T-helper 17 cell (primary cell): Measurements from ENCODE around the gene PYM1. TPM values are rescaled to one million over a fixed set of nuclear protein-coding genes. Genes with fewer than 3 reads are reported as not detected.

Experiments used
- ATAC-seq: fragments of 150-1000 bp; cut with Tn5 transposase; 2 replicates; pipeline ENCODE4 v1.10.0; 2021; ENCODE audit warnings: mild to moderate bottlenecking, moderate library complexity
- DNase-seq, 3 donors: peaks; one replicate each; pipeline versions ENCODE4 v3.0.0 to v3.0.0-alpha.2; 2020 to 2021
- H3K9me3 ChIP-seq: one replicate; pipeline ENCODE4 v1.7.0; 2013; ENCODE audit warnings: low read length, mild to moderate bottlenecking; ENCODE audit not compliant: control insufficient read depth, poor library complexity, severe bottlenecking
- H3K27ac Mint-ChIP-seq: one replicate; pipeline ENCODE4 v1.8.0; 2022; ENCODE audit warnings: mild to moderate bottlenecking, moderate library complexity, mixed read lengths
- H3K27me3 Mint-ChIP-seq: one replicate; pipeline ENCODE4 v1.8.0; 2022; ENCODE audit warnings: mixed read lengths
- H3K36me3 Mint-ChIP-seq: one replicate; pipeline ENCODE4 v1.8.0; 2022; ENCODE audit warnings: low read depth, mixed read lengths
- H3K4me1 Mint-ChIP-seq: one replicate; pipeline ENCODE4 v1.8.0; 2022; ENCODE audit warnings: mild to moderate bottlenecking, mixed read lengths
- H3K4me3 Mint-ChIP-seq: one replicate; pipeline ENCODE4 v1.8.0; 2022; ENCODE audit warnings: mild to moderate bottlenecking, moderate library complexity, mixed read lengths
- total RNA-seq, 4 donors: library from RNA in 2 of 4; stranded (reverse) in 2 of 4; gene quantifications; one replicate each; pipeline ENCODE4 v1.2.3 and lab custom pipeline; 2022 to 2026

PYM1 gene
- 10 to 100 TPM; 21.9 to 23.3 TPM for total RNA-seq
- total RNA-seq (lab: John Stamatoyannopoulos, UW) = 24.1 to 34.8 reads per million in 2 donors

DNA sequence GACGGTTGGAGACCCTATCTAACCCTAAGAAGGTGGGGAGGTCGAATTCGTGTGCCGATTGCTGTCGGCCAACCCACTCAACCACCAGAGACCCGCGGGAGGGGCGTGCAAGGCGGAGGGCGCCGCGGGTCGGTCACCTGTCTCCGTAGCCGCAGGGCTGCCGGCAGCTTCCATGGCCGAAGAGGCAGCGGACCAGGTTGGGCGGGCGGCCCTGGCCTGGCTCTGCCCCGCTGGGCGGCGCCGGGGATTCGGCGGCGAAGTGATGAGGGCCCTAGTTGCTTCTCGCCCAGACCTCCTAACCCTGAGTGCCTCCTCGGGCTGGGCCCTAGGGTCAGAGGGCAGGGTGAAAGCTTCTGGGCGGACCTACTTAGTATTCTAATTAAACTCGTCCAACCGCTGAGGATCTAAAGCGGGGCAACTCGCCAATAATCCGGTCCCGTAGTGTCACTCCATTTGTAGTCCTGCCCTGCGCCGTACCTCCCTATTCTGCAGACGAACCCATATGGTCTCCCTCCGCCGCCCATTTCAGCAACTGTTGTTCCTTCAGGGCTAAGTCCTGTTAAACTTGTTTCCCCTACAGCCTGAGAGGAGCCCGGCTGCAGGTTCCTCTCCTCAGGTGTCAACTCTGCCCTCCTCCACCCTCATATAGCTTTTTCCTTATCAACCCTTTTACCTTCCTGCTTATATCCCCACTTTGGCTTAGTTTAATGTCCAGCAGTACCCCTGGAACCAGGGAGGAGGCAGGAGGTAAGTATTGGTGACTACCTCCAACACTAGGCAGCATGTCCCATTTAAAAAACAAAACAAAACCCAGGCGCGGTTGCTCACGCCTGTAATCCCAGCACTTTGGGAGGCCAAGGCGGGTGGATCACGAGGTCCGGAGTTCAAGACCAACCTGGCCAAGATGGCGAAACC, at the start of gene PYM1:
TSS of gene PYM1 (minus strand) at position 307 of the 915 bp plus-strand sequence. CDS start at position 174, 133 bp downstream.
- DNase-seq (peak; percentile 22 to 47 (median 27)), ATAC-seq (peak; percentile 9)
- H3K4me3 Mint-ChIP-seq = peak within 1 kb of the TSS; percentile 100
- H3K36me3 Mint-ChIP-seq = peaks cover 20% of the 10 kb centered on the region
- H3K27ac Mint-ChIP-seq = peak within 1 kb of the TSS; percentile 100
- no peaks in the 10 kb centered on the region for H3K9me3 ChIP-seq
- H3K4me1 Mint-ChIP-seq = peaks cover 60% of the 10 kb centered on the region
- H3K27me3 Mint-ChIP-seq = no peaks in the 10 kb centered on the region

GRCh38 chr12:55974308-55974730, 46.6 kb upstream of the PYM1 start:
- ATAC-seq (no peak), DNase-seq (no peak)
- H3K27me3 Mint-ChIP-seq = no peaks in the 10 kb centered on the region
- no peak overlapping the region for H3K4me3 Mint-ChIP-seq
- peaks cover 19% of the 10 kb centered on the region for H3K4me1 Mint-ChIP-seq
- no peaks in the 10 kb centered on the region for H3K36me3 Mint-ChIP-seq
- H3K27ac Mint-ChIP-seq = no peak overlapping the region
- H3K9me3 ChIP-seq = no peaks in the 10 kb centered on the region

DNA sequence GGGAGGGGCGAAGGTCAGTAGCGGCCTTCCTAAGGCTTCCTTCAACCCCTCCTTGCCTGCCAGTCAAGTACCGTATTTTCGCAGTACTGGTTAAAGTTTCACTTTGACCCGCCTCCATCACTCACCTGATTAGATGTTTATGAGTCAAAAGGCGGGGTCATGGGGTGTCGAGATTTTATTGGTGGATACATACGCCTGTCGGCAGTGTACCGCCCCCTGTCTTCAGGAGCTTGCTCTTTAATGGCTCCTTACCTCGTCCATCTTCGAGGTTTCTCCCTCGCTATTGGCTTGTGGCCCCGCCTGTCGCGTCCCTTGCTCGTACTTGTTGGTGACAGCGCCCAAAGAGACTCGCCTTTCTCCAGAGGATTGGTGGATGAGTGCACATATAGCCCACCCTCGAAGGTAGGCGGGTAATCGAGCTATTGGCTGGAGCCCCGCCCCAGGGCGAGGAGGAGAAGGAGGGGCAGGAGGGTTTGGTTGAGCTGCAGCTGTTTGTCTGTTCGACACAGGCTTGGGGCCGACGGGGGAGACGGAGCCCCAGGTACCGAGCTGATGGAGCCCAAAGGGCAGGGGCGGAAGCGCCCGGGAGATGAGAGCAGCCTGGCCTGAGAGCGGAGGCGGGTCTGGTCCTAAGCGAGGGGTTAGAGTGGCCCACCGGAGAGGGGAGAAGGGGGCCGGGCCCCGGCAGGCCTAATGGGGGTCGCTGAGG, 46.1 kb upstream of the PYM1 start, which contains the start of gene RAB5B:
TSS of gene RAB5B (plus strand) at position 480 of the 709 bp plus-strand sequence. CDS start 12,883 bp downstream, outside the sequence.
- Mint-ChIP-seq H3K4me3 (no peak within 1 kb of the TSS), H3K4me1 (peaks cover 15% of the 10 kb centered on the region), H3K36me3 (no peaks in the 10 kb centered on the region), H3K27ac (no peak within 1 kb of the TSS), H3K27me3 (no peaks in the 10 kb centered on the region)
- H3K9me3 ChIP-seq = no peaks in the 10 kb centered on the region
- peak; percentile 88 for ATAC-seq
- peak; percentile 92 to 96 (median 93) for DNase-seq

- ATAC-seq = no peak
- DNase-seq = no peak
- Mint-ChIP-seq H3K4me1 (peaks cover 13% of the 10 kb centered on the region), H3K36me3 (no peaks in the 10 kb centered on the region), H3K4me3 (no peak overlapping the region), H3K27ac (no peak overlapping the region), H3K27me3 (no peaks in the 10 kb centered on the region)
- no peaks in the 10 kb centered on the region for H3K9me3 ChIP-seq
These were observed 45.4 kb upstream of the PYM1 start for GRCh38 chr12:55972911-55973598.

DNA sequence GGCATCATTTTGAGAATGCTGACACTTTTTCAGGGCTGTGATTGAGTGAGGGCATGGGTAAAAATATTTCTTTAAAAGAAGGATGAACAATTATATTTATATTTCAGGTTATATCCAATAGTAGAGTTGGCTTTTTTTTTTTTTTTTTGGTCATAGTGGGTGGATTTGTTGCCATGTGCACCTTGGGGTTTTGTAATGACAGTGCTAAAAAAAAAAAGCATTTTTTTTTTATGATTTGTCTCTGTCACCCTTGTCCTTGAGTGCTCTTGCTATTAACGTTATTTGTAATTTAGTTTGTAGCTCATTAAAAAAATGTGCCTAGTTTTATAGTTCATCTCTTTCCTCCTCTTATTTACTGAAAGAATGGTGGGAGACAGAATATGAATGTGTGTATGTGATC, 44.8 kb upstream of the PYM1 start:
- ATAC-seq = no peak
- peaks cover 14% of the 10 kb centered on the region for H3K4me1 Mint-ChIP-seq
- DNase-seq = no peak
- no peaks in the 10 kb centered on the region for H3K36me3 Mint-ChIP-seq
- no peak overlapping the region for H3K4me3 Mint-ChIP-seq
- no peaks in the 10 kb centered on the region for H3K9me3 ChIP-seq
- H3K27me3 Mint-ChIP-seq = no peaks in the 10 kb centered on the region
- H3K27ac Mint-ChIP-seq = no peak overlapping the region

DNA sequence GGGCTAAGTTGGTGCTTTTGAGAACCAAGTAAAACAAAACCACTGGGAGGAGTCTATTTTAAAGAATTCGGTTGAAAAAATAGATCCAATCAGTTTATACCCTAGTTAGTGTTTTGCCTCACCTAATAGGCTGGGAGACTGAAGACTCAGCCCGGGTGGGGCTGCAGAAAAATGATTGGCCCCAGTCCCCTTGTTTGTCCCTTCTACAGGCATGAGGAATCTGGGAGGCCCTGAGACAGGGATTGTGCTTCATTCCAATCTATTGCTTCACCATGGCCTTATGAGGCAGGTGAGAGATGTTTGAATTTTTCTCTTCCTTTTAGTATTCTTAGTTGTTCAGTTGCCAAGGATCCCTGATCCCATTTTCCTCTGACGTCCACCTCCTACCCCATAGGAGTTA, 44.3 kb upstream of the PYM1 start:
- no peak for ATAC-seq
- Mint-ChIP-seq H3K27me3 (no peaks in the 10 kb centered on the region), H3K27ac (no peak overlapping the region), H3K4me1 (peaks cover 17% of the 10 kb centered on the region), H3K4me3 (no peak overlapping the region), H3K36me3 (no peaks in the 10 kb centered on the region)
- H3K9me3 ChIP-seq = no peaks in the 10 kb centered on the region
- DNase-seq = no peak

DNA sequence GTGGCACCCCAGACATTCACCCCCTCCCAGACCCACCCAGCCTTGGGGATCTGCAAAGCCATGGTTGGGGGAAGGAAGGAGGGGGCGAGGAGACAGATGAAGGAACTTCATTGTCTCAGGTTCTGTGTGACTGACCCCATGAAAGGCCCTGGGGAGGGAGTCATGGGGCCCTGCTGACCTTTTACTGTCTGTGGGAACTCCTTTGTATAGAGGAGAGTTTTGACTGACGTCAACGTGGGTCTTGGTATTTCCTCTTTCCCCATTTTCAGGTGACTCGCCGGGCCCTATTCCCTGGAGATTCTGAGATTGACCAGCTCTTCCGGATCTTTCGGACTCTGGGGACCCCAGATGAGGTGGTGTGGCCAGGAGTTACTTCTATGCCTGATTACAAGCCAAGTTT, 43.1 kb upstream of the PYM1 start:
- Mint-ChIP-seq H3K27ac (no peak overlapping the region), H3K27me3 (no peaks in the 10 kb centered on the region), H3K4me3 (no peak overlapping the region), H3K4me1 (peaks cover 24% of the 10 kb centered on the region), H3K36me3 (no peaks in the 10 kb centered on the region)
- no peak for DNase-seq
- no peak for ATAC-seq
- no peaks in the 10 kb centered on the region for H3K9me3 ChIP-seq

DNA sequence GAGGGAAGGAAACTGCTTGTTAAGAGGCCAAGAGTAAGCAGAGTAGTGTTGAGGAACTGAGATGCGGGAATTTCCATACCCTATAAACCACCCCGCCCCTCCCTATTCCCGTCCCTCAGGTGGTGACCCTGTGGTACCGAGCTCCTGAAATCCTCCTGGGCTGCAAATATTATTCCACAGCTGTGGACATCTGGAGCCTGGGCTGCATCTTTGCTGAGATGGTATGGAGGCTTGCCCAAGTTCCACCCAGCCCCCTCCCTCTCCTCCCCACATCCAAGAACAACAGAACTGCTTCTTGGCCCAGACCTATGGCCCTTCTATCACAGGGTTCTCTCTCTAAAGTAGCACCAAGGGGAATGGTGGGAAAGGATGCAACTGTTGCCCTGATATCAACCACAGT, 41.7 kb upstream of the PYM1 start:
- Mint-ChIP-seq H3K27me3 (no peaks in the 10 kb centered on the region), H3K27ac (no peak overlapping the region), H3K4me3 (no peak overlapping the region), H3K4me1 (peaks cover 28% of the 10 kb centered on the region), H3K36me3 (no peaks in the 10 kb centered on the region)
- H3K9me3 ChIP-seq = no peaks in the 10 kb centered on the region
- DNase-seq = no peak
- no peak for ATAC-seq

- peak; percentile 98 for ATAC-seq
- Mint-ChIP-seq H3K27ac (peak within 1 kb of the TSS; percentile 94), H3K36me3 (no peaks in the 10 kb centered on the region), H3K27me3 (no peaks in the 10 kb centered on the region), H3K4me1 (peaks cover 26% of the 10 kb centered on the region), H3K4me3 (peak within 1 kb of the TSS; percentile 94)
- H3K9me3 ChIP-seq = no peaks in the 10 kb centered on the region
- DNase-seq = peak; percentile 67 to 87 (median 83)
These were observed 39.0 kb upstream of the PYM1 start, which contains the start of gene CDK2 for GRCh38 chr12:55966408-55967281. CDK2 (plus strand) TSS chr12:55966830; CDS start chr12:55967009, 179 bp downstream.

DNA sequence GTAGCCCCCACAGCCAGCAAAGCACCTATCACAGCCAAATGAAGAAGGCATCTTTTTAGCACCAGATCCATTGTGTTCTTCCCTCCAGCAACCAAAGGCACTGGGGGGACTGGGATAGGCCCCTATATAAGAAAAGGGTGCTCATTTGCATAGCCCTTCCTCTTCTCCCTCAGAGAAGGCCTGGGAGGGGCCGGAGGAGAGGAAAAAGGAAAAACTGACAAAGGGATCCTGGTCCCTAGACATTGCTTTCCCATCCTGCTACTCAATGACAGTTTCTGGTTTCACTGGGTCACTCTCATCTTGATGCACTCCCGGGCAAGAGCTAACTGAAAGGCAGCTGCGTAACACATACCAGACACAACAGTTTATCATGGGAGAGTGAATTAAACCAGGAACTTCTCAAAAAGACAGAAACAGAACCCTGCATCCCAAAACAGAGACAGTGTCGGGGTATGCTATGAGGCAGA, 38.3 kb upstream of the PYM1 start, which contains the start of gene PMEL:
TSS of gene PMEL (minus strand) at position 102 of the 467 bp plus-strand sequence. CDS start at position 71, 31 bp downstream.
- H3K9me3 ChIP-seq = no peaks in the 10 kb centered on the region
- Mint-ChIP-seq H3K36me3 (no peaks in the 10 kb centered on the region), H3K27me3 (no peaks in the 10 kb centered on the region), H3K4me3 (peak within 1 kb of the TSS; percentile 94), H3K27ac (peak within 1 kb of the TSS; percentile 94), H3K4me1 (peaks cover 26% of the 10 kb centered on the region)
- no peak for ATAC-seq
- no peak for DNase-seq

DNA sequence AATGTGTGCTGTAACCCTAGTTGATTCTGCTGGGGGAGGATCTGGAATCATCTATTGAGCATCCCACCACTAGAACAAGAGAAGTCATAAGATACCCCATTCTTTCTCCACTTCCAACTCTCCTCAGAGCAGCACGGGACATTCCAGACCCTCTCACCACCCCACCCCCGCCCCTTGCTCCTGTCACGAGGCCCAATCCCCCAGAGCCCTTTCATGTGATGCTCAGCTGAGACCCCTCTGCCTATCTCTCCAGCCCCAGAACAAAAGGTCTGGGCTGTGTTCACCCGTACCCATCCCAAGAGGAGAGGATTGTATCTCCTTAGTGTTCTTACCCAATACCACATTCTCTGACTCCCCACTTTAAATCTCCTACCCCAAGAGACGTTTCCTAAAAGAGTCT, 37.5 kb upstream of the PYM1 start:
- peak overlapping the region; percentile 94 for H3K27ac Mint-ChIP-seq
- no peak for DNase-seq
- ATAC-seq = no peak
- H3K9me3 ChIP-seq = no peaks in the 10 kb centered on the region
- H3K4me3 Mint-ChIP-seq = no peak overlapping the region
- no peaks in the 10 kb centered on the region for H3K27me3 Mint-ChIP-seq
- peaks cover 26% of the 10 kb centered on the region for H3K4me1 Mint-ChIP-seq
- H3K36me3 Mint-ChIP-seq = no peaks in the 10 kb centered on the region

GRCh38 chr12:55963760-55964159, 36.1 kb upstream of the PYM1 start:
- Mint-ChIP-seq H3K27ac (no peak overlapping the region), H3K36me3 (no peaks in the 10 kb centered on the region), H3K4me1 (peaks cover 26% of the 10 kb centered on the region), H3K27me3 (no peaks in the 10 kb centered on the region), H3K4me3 (no peak overlapping the region)
- H3K9me3 ChIP-seq = no peaks in the 10 kb centered on the region
- ATAC-seq (no peak), DNase-seq (no peak)
